Mucosa of descending colon (tissue), 3 donors: Measurements from ENCODE around the gene HORMAD2. TPM values are rescaled to one million over a fixed set of nuclear protein-coding genes. Genes with fewer than 3 reads are reported as not detected.
"Not testable (repeated sequence)": the region's sequence is repeated elsewhere in the genome, so short reads cannot be mapped to it uniquely, and the experiment has no call there.

ENCODE experiments used
- ATAC-seq: fragments of 200-7000 bp; cut with Tn5 transposase; one replicate; pipeline ENCODE4 v1.9.1; 2020; ENCODE audit warnings: mild to moderate bottlenecking, moderate library complexity
- DNase-seq, 3 donors: peaks; one replicate each; pipeline ENCODE4 v3.0.0-alpha.2; 2020
- H3K36me3 ChIP-seq: fragments of 200-600 bp; one replicate; pipeline ENCODE4 v1.8.0; 2021; ENCODE audit warnings: low read depth, mild to moderate bottlenecking
- H3K4me1 ChIP-seq: fragments of 200-600 bp; one replicate; pipeline ENCODE4 v1.8.0; 2021; ENCODE audit warnings: low read depth, mild to moderate bottlenecking
- H3K4me3 ChIP-seq: fragments of 200-600 bp; one replicate; pipeline ENCODE4 v1.8.0; 2021; ENCODE audit warnings: mild to moderate bottlenecking
- H3K9me3 ChIP-seq: fragments of 200-600 bp; one replicate; pipeline ENCODE4 v1.8.0; 2021; ENCODE audit warnings: mild to moderate bottlenecking
- CTCF ChIP-seq: fragments of 200-600 bp; IDR thresholded peaks from one replicate; pipeline ENCODE4 v1.8.0; 2022; ENCODE audit warnings: antibody characterized with exemption, mild to moderate bottlenecking
- intact Hi-C, 2 donors: fragments of 100-400 bp; cut with DNase I in 1 of 2; cut with micrococcal nuclease in 1 of 2; formaldehyde crosslinking; loops; one replicate each; pipeline versions ENCODE4 v1.11.0 to v1.11.1; 2022; cut with DNase I, micrococcal nuclease
- total RNA-seq, 3 donors: library from RNA; stranded (reverse); fragmentation: NEBNext Ultra II Directional in 2 of 3; extraction: Animal tissue kit (Norgen Biotek cat#: 25700) in 2 of 3; gene quantifications; one replicate each; pipeline versions ENCODE4 v1.2.1 to v1.2.4, GENCODE V29; 2021 to 2023
- donor health status: DM: no; HTN: no; CAD: no; lungs with moderate emphysema.
- donor health status: DM: no; HTN: no; CAD: no.
- donor health status: DM: no; HTN: yes; CAD: no.

Gene HORMAD2
- total RNA-seq, 3 donors from 2014 or later = not detected

DNA sequence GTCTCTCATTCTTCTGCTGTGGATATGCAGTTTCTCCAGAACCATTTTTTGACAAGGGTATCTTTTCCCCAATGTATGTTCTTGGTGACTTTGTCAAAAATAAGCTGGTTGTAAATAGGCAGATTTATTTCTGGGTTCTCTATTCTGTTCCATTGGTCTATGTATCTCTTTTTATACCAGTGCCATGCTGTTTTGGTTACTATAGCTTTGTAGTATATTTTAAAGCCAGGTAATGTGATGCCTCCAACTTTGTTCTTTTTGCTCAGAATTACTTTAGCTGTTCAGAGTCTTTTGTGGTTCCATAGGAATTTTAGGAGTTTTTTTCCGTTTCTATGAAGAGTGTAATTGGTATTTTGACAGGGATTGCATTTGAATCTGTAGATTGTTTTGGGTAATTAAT lies 12.4 kb downstream of the HORMAD2 start:
- intact Hi-C loops = no loop called here
- Histone ChIP-seq H3K9me3 (peaks cover 2% of the 10 kb centered on the region), H3K36me3 (no peaks in the 10 kb centered on the region), H3K4me3 (no peak overlapping the region), H3K4me1 (no peaks in the 10 kb centered on the region)
- TF ChIP-seq CTCF = no peak
- DNase-seq = no peak
- no peak for ATAC-seq

GRCh38 chr22:30094804-30095203 lies 14.5 kb downstream of the HORMAD2 start:
- no peaks in the 10 kb centered on the region for H3K4me1 ChIP-seq
- H3K4me3 ChIP-seq = no peak overlapping the region
- TF ChIP-seq CTCF = no peak
- intact Hi-C loops = no loop called here
- no peaks in the 10 kb centered on the region for H3K36me3 ChIP-seq
- ATAC-seq (no peak), DNase-seq (no peak)
- peaks cover 2% of the 10 kb centered on the region for H3K9me3 ChIP-seq

- intact Hi-C loops = no loop called here
- ATAC-seq (no peak), DNase-seq (no peak)
- H3K4me1 ChIP-seq = no peaks in the 10 kb centered on the region
- no peaks in the 10 kb centered on the region for H3K9me3 ChIP-seq
- H3K4me3 ChIP-seq = no peak overlapping the region
- no peaks in the 10 kb centered on the region for H3K36me3 ChIP-seq
- no peak for TF ChIP-seq CTCF
Measured at GRCh38 chr22:30097861-30098260, 17.6 kb downstream of the HORMAD2 start.

DNA sequence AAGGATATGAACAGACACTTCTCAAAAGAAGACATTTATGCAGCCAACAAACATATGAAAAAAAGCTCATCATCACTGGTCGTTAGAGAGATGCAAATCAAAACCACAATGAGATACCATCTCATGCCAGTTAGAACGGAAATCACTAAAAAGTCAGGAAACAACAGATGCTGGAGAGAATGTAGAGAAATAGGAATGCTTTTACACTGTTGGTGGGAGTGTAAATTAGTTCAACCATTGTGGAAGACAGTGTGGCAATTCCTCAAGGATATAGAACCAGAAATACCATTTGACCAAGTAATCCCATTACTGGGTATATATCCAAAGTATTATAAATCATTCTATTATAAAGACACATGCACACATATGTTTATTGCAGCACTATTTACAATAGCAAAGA lies 20.5 kb downstream of the HORMAD2 start:
- DNase-seq, H3K36me3 ChIP-seq, H3K9me3 ChIP-seq, H3K4me1 ChIP-seq, H3K4me3 ChIP-seq, intact Hi-C loops, ATAC-seq: not testable (repeated sequence)

- no peak for TF ChIP-seq CTCF
- no peak for DNase-seq
- intact Hi-C loops = loop anchor here in 1 of 2 donors (5.0 kb wide), 1 partner anchor 183 kb away; the partner anchor contains the start of gene CASTOR1
- H3K4me1 ChIP-seq = no peaks in the 10 kb centered on the region
- no peaks in the 10 kb centered on the region for H3K36me3 ChIP-seq
- ATAC-seq = no peak
- no peaks in the 10 kb centered on the region for H3K9me3 ChIP-seq
- H3K4me3 ChIP-seq = no peak overlapping the region
Measured at GRCh38 chr22:30104501-30105156, 24.4 kb downstream of the HORMAD2 start.

DNA sequence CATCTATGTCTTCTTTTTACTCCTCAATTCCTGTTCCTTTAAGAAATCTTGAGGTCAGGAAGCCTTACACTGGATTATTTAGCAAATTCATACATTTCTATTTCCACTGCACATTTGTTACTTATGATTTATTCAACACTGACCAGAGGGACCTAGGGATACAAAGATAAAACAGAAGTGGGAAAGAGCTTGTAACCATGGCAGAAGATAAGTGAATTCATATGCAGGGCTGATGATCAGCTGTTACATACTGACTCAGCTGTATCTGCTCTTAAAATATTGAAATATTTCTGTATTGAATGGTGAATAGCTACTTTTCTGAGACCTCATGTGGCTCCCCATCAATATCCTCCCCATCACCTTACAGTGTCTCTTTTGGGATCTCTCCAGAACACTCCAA lies 25.2 kb downstream of the HORMAD2 start:
- TF ChIP-seq CTCF = no peak

More for the DNA sequence above, 25.2 kb downstream of the HORMAD2 start:
- ATAC-seq (no peak), DNase-seq (no peak)
- intact Hi-C loops = loop anchor here in 1 of 2 donors (5.0 kb wide), 1 partner anchor 182 kb away; the partner anchor contains the start of gene CASTOR1
- Histone ChIP-seq H3K4me1 (no peaks in the 10 kb centered on the region), H3K9me3 (no peaks in the 10 kb centered on the region), H3K36me3 (no peaks in the 10 kb centered on the region), H3K4me3 (no peak overlapping the region)
